ENCODE results near the gene RGL2. TPM values are rescaled to one million over a fixed set of nuclear protein-coding genes. Genes with fewer than 3 reads are reported as not detected.

Gene RGL2
- total and polyA plus RNA-seq, 2 of the 13 experiments (the other 11 are each of a cell fraction or from before 2014, with no cell fraction given) = 22.9 to 47.4 TPM

- peak; percentile 70 for TF ChIP-seq HNRNPLL (IDR thresholded peaks at IDR 0.05; ENCODE audit: low read depth, low read length, poor library complexity, severe bottlenecking)
- TF ChIP-seq ZNF18 (CRISPR knock-in tag; IDR thresholded peaks at IDR 0.05; ENCODE audit: insufficient replicate concordance) = no peak
- peak; percentile 38; the same call in 1 of the 2 replicates for TF ChIP-seq ZBTB7B (CRISPR knock-in tag; IDR thresholded peaks at IDR 0.05)
- TF ChIP-seq RAD51 (IDR thresholded peaks at IDR 0.05; ENCODE audit: borderline replicate concordance) = no peak
- TF ChIP-seq RBAK (CRISPR knock-in tag; IDR thresholded peaks at IDR 0.05) = no peak
- peak; percentile 63 for TF ChIP-seq ZNF407 (CRISPR knock-in tag; IDR thresholded peaks at IDR 0.05; ENCODE audit: not compliant biosample characterization)
- no peak for TF ChIP-seq PRPF4 (IDR thresholded peaks at IDR 0.05; ENCODE audit: low read depth, low read length, poor library complexity, severe bottlenecking)
- TF ChIP-seq ZNF543 (CRISPR knock-in tag; IDR thresholded peaks at IDR 0.05) = 0 out of 2 replicates have a peak, but pooled peaks have one; percentile 38
- TF ChIP-seq ZNF850 (CRISPR knock-in tag; conservative IDR thresholded peaks at IDR 0.05) = no peak
- TF ChIP-seq PBX3 (CRISPR knock-in tag; IDR thresholded peaks at IDR 0.05; ENCODE audit: borderline replicate concordance) = 0 out of 2 replicates have a peak, but pooled peaks have one; percentile 13
- TF ChIP-seq BRF2 (CRISPR knock-in tag; IDR thresholded peaks at IDR 0.05) = peak; percentile 85; the same call in 1 of the 2 replicates
- TF ChIP-seq FOXC1 (CRISPR knock-in tag; IDR thresholded peaks at IDR 0.05; ENCODE audit: borderline replicate concordance) = peak; percentile 74
- TF ChIP-seq NRL (CRISPR knock-in tag; IDR thresholded peaks at IDR 0.05; ENCODE audit: borderline replicate concordance) = peak; percentile 68; the same call in 1 of the 2 replicates
- TF ChIP-seq ZNF33A (CRISPR knock-in tag; IDR thresholded peaks at IDR 0.05; ENCODE audit: borderline replicate concordance) = peak; percentile 16; the same call in 1 of the 2 replicates
- TF ChIP-seq ATF7-NPFF (CRISPR knock-in tag; IDR thresholded peaks at IDR 0.05; ENCODE audit: low read depth) = peak; percentile 92
Measured at GRCh38 chr6:33299237-33299944, 649 bp upstream of the RGL2 start (continued).

Data from HepG2 (cell line).